Kidney epithelial cell (primary cell): ENCODE data around the gene ABR. TPM values are rescaled to one million over a fixed set of nuclear protein-coding genes. Genes with fewer than 3 reads are reported as not detected.

Experiments used
- DNase-seq: peaks from one replicate; pipeline ENCODE4 v3.0.0-alpha.2; 2010; ENCODE audit warnings: low read depth
- H3K27me3 ChIP-seq: 2 replicates; pipeline ENCODE4 v1.6.0; 2011; ENCODE audit warnings: low read length; ENCODE audit not compliant: control insufficient read depth, insufficient read depth
- H3K36me3 ChIP-seq: 2 replicates; pipeline ENCODE4 v1.5.1; 2011; ENCODE audit warnings: low read length; ENCODE audit not compliant: control insufficient read depth, insufficient read depth
- H3K4me3 ChIP-seq: 2 replicates; pipeline ENCODE4 v1.5.1; 2011; ENCODE audit warnings: low read depth, mild to moderate bottlenecking, control low read depth, low read length
- total RNA-seq: library from RNA; depleted of rRNA; stranded (reverse); fragments of >200 nt; gene quantifications from 2 replicates; pipeline ENCODE4 v1.2.3, GENCODE V29; 2015
- TF ChIP-seq, protein P1 (sequence below): IDR thresholded peaks from 2 replicates; pipeline ENCODE4 v1.5.1; 2011; ENCODE audit warnings: mild to moderate bottlenecking, moderate library complexity, low read length, control low read depth, inconsistent platforms; ENCODE audit not compliant: insufficient read depth, poor library complexity, severe bottlenecking

Gene ABR
- total RNA-seq, 1 donor from 2014 or later, result 141 TPM

DNA sequence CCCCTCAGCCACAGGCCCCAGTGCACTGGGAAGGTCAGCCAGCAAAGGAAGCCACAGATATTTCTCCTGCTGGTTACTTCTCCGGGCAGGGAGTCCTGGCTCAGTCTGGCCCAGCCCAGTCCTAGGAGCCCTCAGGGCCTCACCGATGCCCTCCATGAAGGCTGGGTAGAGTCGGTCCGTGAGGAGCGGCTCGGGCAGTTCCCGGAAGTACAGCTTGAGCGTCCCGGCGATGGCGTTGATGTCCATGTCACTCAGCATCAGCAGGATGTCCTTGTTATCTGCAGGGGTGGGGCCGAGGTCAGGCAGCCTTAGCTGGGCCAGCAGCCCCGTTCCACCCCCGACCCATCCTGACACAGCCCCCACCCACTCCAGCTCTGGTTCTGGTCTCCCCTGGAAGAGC, 169.2 kb downstream of the ABR start:
- Histone ChIP-seq H3K27me3 (no peaks in the 10 kb centered on the region), H3K4me3 (no peak overlapping the region), H3K36me3 (peaks cover 1% of the 10 kb centered on the region)
- TF ChIP-seq, protein P1, sequence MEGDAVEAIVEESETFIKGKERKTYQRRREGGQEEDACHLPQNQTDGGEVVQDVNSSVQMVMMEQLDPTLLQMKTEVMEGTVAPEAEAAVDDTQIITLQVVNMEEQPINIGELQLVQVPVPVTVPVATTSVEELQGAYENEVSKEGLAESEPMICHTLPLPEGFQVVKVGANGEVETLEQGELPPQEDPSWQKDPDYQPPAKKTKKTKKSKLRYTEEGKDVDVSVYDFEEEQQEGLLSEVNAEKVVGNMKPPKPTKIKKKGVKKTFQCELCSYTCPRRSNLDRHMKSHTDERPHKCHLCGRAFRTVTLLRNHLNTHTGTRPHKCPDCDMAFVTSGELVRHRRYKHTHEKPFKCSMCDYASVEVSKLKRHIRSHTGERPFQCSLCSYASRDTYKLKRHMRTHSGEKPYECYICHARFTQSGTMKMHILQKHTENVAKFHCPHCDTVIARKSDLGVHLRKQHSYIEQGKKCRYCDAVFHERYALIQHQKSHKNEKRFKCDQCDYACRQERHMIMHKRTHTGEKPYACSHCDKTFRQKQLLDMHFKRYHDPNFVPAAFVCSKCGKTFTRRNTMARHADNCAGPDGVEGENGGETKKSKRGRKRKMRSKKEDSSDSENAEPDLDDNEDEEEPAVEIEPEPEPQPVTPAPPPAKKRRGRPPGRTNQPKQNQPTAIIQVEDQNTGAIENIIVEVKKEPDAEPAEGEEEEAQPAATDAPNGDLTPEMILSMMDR, result no peak
- DNase-seq, result no peak

DNA sequence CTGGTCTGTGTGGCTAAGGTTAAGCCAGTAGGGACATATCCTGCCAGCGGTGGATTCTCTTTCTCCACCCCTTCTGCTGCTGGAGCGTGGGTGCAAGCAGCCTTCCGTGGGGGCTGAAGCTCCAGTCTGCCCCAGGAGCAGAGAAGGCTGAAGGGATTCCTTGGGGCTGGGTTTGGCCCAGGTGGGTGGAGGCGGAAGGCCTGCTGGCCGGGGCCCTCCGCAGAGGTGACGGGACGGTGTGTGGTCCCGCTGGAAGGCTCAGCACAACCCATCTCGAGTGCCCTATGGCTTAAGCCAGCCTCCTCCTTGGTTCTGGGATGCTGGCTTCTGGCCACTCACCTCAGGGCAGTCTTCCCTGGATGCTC, 169.7 kb downstream of the ABR start:
- DNase-seq, result no peak
- TF ChIP-seq, protein P1, result no peak
- H3K27me3 ChIP-seq, result no peaks in the 10 kb centered on the region
- no peak overlapping the region for H3K4me3 ChIP-seq
- peaks cover 1% of the 10 kb centered on the region for H3K36me3 ChIP-seq

- no peak for DNase-seq
- peaks cover 1% of the 10 kb centered on the region for H3K36me3 ChIP-seq
- TF ChIP-seq, protein P1, result no peak
- no peak overlapping the region for H3K4me3 ChIP-seq
- H3K27me3 ChIP-seq, result no peaks in the 10 kb centered on the region
Observed at GRCh38 chr17:1009229-1010085, 170.3 kb downstream of the ABR start.

DNA sequence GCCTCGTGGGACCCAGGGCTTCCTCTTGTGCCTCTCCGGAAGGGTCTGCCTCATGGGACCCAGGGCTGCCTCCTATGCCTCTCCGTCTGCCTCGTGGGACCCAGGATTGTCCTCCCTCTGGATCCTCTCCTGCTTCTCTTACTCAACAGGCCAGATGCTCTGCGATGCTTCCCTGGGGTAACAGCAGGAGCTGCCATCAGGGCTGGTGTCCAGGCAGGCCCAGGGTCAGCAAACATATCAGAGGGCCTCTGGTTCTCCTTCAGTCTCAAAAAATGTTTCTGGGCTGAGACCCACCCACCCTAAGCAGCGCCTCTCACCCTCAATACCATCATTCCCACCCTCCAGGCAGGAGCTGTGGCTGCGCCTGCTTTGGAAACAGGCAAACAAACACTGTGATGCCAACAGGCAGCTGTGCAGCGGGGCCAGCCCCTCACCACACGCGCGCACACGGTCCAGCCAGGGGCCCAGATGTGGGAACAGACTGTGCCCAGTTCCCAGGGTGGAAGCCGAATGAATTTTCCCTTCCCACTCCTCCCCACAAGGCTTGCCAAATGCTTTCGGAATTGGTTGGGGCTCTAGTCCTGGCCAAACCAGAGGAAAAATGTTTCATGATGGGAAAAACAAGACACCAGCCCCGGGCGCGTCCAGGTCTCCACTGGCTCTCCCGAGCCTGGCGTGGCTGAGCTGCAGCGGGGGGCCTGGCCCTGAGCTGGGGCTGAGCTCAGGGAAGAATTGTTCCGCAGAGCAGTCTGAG, 171.6 kb downstream of the ABR start:
- Histone ChIP-seq H3K4me3 (no peak overlapping the region), H3K27me3 (no peaks in the 10 kb centered on the region), H3K36me3 (peaks cover 3% of the 10 kb centered on the region)
- TF ChIP-seq, protein P1, result no peak
- DNase-seq, result no peak

DNA sequence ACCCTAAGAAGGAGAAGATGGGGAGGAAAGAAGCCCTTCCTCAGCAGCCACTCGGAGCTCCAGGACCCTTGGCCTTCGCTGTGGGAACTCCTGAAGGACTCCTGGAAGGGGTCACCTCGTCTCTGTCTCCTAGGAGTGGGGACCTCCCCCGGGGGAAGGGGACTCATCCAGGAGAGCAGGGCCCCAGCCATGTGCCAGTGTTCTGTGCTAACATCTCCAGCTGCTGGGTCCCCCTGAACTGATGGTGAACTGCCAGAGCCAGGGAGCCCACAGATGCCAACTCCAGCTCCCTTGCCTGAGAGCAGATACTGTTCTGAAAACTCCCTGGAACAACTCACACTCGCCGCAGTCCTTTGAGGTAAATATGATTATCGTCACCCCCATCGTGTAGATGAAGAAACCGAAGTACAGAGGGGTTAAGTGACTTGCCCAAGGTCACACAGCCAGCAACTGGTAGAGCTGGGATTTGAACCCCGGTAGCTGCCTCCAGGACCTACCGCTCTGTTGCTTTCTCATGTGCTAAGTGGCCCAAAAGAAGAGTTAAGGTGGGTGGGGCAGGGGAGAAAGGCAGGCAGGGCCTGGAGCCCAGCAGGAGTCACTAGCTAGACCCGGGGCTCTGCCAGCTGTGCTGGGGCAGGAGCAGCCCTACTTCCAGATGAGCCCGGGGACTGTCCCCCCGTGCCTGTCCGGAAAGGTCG, 172.3 kb downstream of the ABR start:
- Histone ChIP-seq H3K36me3 (peaks cover 3% of the 10 kb centered on the region), H3K4me3 (no peak overlapping the region), H3K27me3 (no peaks in the 10 kb centered on the region)
- TF ChIP-seq, protein P1, result no peak
- no peak for DNase-seq
